Measurements from ENCODE around the gene CST11.

CST11 gene

GRCh38 chr20:23453549-23454543 lies 1.2 kb upstream of the CST11 start:
- DNase-seq (ENCODE audit: low spot score): no peak

- no peak for DNase-seq (ENCODE audit: low spot score)
Measured at GRCh38 chr20:23451956-23452487, 654 bp downstream of the CST11 start.

GRCh38 chr20:23450877-23451276 lies 1.8 kb downstream of the CST11 start:
- no peak for DNase-seq (ENCODE audit: low spot score)

- no peak for DNase-seq (ENCODE audit: low spot score)
Measured at GRCh38 chr20:23449421-23449820, 3.3 kb downstream of the CST11 start.

- no peak for DNase-seq (ENCODE audit: low spot score)
Measured at GRCh38 chr20:23448167-23448566, 4.5 kb downstream of the CST11 start.

- no peak for DNase-seq (ENCODE audit: low spot score)
Measured at GRCh38 chr20:23446505-23446904, 6.2 kb downstream of the CST11 start.

GRCh38 chr20:23445596-23446217 lies 7.0 kb downstream of the CST11 start:
- peak; percentile 85 for DNase-seq (ENCODE audit: low spot score)

- no peak for DNase-seq (ENCODE audit: low spot score)
Measured at GRCh38 chr20:23444859-23445258, 7.8 kb downstream of the CST11 start.

GRCh38 chr20:23442436-23442835 lies 10.2 kb downstream of the CST11 start:
- DNase-seq (ENCODE audit: low spot score): no peak

- DNase-seq (ENCODE audit: low spot score): peak; percentile 86
Measured at GRCh38 chr20:23441850-23442313, 10.8 kb downstream of the CST11 start.

- DNase-seq (ENCODE audit: low spot score): no peak
Measured at GRCh38 chr20:23440004-23440403, 12.7 kb downstream of the CST11 start.

GRCh38 chr20:23438661-23439060 lies 14.0 kb downstream of the CST11 start:
- DNase-seq (ENCODE audit: low spot score): no peak

- no peak for DNase-seq (ENCODE audit: low spot score)
Measured at GRCh38 chr20:23437126-23437899, 15.4 kb downstream of the CST11 start.

- DNase-seq (ENCODE audit: low spot score): no peak
Measured at GRCh38 chr20:23436681-23437080, 16.0 kb downstream of the CST11 start.

- no peak for DNase-seq (ENCODE audit: low spot score)
Measured at GRCh38 chr20:23435626-23436539, 16.8 kb downstream of the CST11 start.

- no peak for DNase-seq (ENCODE audit: low spot score)
Measured at GRCh38 chr20:23434521-23435313, 18.0 kb downstream of the CST11 start.

- DNase-seq (ENCODE audit: low spot score): no peak
Measured at GRCh38 chr20:23433628-23434027, 19.0 kb downstream of the CST11 start.

- no peak for DNase-seq (ENCODE audit: low spot score)
Measured at GRCh38 chr20:23425129-23425528, 27.5 kb downstream of the CST11 start.

GRCh38 chr20:23420943-23421931 lies 31.4 kb downstream of the CST11 start, which contains the start of gene NAPB:
Gene NAPB (minus strand): TSS chr20:23421488. CDS start chr20:23421402, 86 bp downstream.
- DNase-seq (ENCODE audit: low spot score): peak; percentile 98

Data from AG08395 (cell line).